HepG2 (cell line): ENCODE results near the gene FIBIN. TPM values are rescaled to one million over a fixed set of nuclear protein-coding genes. Genes with fewer than 3 reads are reported as not detected.

Source experiments
- ATAC-seq: fragments of 200-7000 bp; cut with Tn5 transposase; 3 replicates; pipeline ENCODE4 v1.9.1; 2020; ENCODE audit warnings: mild to moderate bottlenecking, moderate library complexity
- Bru-seq: library from RNA; stranded (reverse); fragments of 400-500 nt; gene quantifications from one replicate; lab custom pipeline; 2021; lab: Mats Ljungman, UMichigan
- BruChase-seq, 2 experiments: library from RNA; stranded (reverse); fragments of 400-500 nt; gene quantifications; one replicate each; lab custom pipeline; 2021; lab: Mats Ljungman, UMichigan
- BruUV-seq: library from RNA; stranded (reverse); fragments of 400-500 nt; replicated peaks from 2 replicates; lab custom pipeline; 2021; lab: Mats Ljungman, UMichigan
- CTCF ChIA-PET: fragments of 300-600 bp; formaldehyde crosslinking; extraction: SDS; loops from one replicate; lab custom pipeline; 2021; ENCODE audit warnings: low total read pairs, inconsistent platforms, low intra/inter-chr PET ratio; lab: Yijun Ruan, JAX
- POLR2A ChIA-PET: fragments of 350-600 bp; sonication (Branson Sonifier 250); formaldehyde crosslinking; loops from one replicate; lab custom pipeline; 2020; ENCODE audit warnings: antibody characterized with exemption, inconsistent platforms; lab: Yijun Ruan, JAX
- DNase-seq: peaks from one replicate; pipeline ENCODE4 v3.0.0-alpha.2; 2015; ENCODE audit warnings: low spot score
- FAIRE-seq: peaks from 3 replicates; lab custom pipeline; 2011; peaks lifted over from hg19 to GRCh38; lab: Jason Lieb, UNC
- H2AFZ ChIP-seq: one replicate; pipeline ENCODE4 v1.6.1; 2011; ENCODE audit warnings: low read length, inconsistent platforms
- H3K27ac ChIP-seq: fragments of 300-600 bp; 3 replicates; pipeline ENCODE4 v1.8.0; 2011; ENCODE audit warnings: mixed run types, mild to moderate bottlenecking, mixed read lengths, low read length, inconsistent platforms; ENCODE audit not compliant: insufficient read depth; ENCODE audit errors: extremely low read length
- H3K27me3 ChIP-seq, 2 experiments: fragments of 200-600 bp in 1 of 2; 2 replicates in 1 of 2; 3 replicates in 1 of 2; pipeline versions ENCODE4 v1.6.0 to v1.8.0; 2011; ENCODE audit warnings: low read length in 2 of 2, mild to moderate bottlenecking in 2 of 2, moderate library complexity in 2 of 2, inconsistent platforms in 1 of 2; ENCODE audit not compliant: insufficient read depth in 2 of 2, control insufficient read depth in 1 of 2
- H3K36me3 ChIP-seq, 2 experiments: fragments of 200-600 bp in 1 of 2; replicated peaks in 1 of 2; 2 replicates in 1 of 2; 3 replicates in 1 of 2; pipeline versions ENCODE4 v1.5.1 to v1.8.0; 2011; ENCODE audit warnings: low read length in 2 of 2, inconsistent platforms in 1 of 2; ENCODE audit not compliant: insufficient read depth in 2 of 2, control insufficient read depth in 1 of 2
- H3K4me1 ChIP-seq: 2 replicates; pipeline ENCODE4 v1.5.1; 2012; ENCODE audit warnings: low read length, inconsistent platforms; ENCODE audit not compliant: insufficient read depth
- H3K4me2 ChIP-seq: 2 replicates; pipeline ENCODE4 v1.6.0; 2011; ENCODE audit warnings: low read depth, low read length, inconsistent platforms
- H3K4me3 ChIP-seq, 3 experiments: fragments of 200-600 bp in 1 of 3; sonication (generic), shearing (Covaris generic) in 1 of 3; replicated peaks in 1 of 3; 2 replicates each; pipeline ENCODE4 v1.5.1; 2011 to 2016; ENCODE audit warnings: low read length in 3 of 3, inconsistent platforms in 2 of 3, low read depth in 2 of 3, mild to moderate bottlenecking in 2 of 3, control low read depth in 1 of 3, mixed read lengths in 1 of 3; ENCODE audit not compliant: insufficient read depth in 1 of 3
- H3K79me2 ChIP-seq: one replicate; pipeline ENCODE4 v1.6.1; 2011; ENCODE audit warnings: low read length, inconsistent platforms; ENCODE audit not compliant: insufficient read depth
- H3K9ac ChIP-seq: 2 replicates; pipeline ENCODE4 v1.6.0; 2011; ENCODE audit warnings: mild to moderate bottlenecking, low read depth, low read length, inconsistent platforms; ENCODE audit not compliant: insufficient read depth
- H3K9me3 ChIP-seq: 2 replicates; pipeline ENCODE4 v1.5.1; 2012; ENCODE audit warnings: mild to moderate bottlenecking, low read length
- H4K20me1 ChIP-seq: 2 replicates; pipeline ENCODE4 v1.6.0; 2011; ENCODE audit warnings: inconsistent platforms, mild to moderate bottlenecking, low read length, moderate library complexity; ENCODE audit not compliant: insufficient read depth
- FOXP1 ChIP-seq, 2 experiments: fragments of 450-650 bp in 1 of 2; IDR thresholded peaks; 2 replicates each; pipeline ENCODE4 v1.6.1; 2017 to 2018; ENCODE audit warnings: antibody characterized with exemption in 1 of 2
- GATAD1 ChIP-seq: IDR thresholded peaks from 2 replicates; pipeline ENCODE4 v1.6.1; 2016; ENCODE audit warnings: missing genetic modification reagents, missing compliant biosample characterization
- HDAC1 ChIP-seq: sonication (generic); formaldehyde crosslinking; IDR thresholded peaks from 2 replicates; pipeline ENCODE4 v1.5.1; 2020; ENCODE audit warnings: mild to moderate bottlenecking, missing genetic modification reagents
- HINFP ChIP-seq: sonication (generic); formaldehyde crosslinking; IDR thresholded peaks from 2 replicates; pipeline ENCODE4 v1.4.0; 2020; ENCODE audit warnings: low read depth, mild to moderate bottlenecking, missing genetic modification reagents
- HNF1B ChIP-seq: sonication (generic); formaldehyde crosslinking; IDR thresholded peaks from 2 replicates; pipeline ENCODE4 v1.5.1; 2020; ENCODE audit warnings: mild to moderate bottlenecking, moderate library complexity, missing genetic modification reagents
- NCOA2 ChIP-seq: sonication (generic); formaldehyde crosslinking; IDR thresholded peaks from 2 replicates; pipeline ENCODE4 v1.8.0; 2022; ENCODE audit warnings: inconsistent platforms
- RARG ChIP-seq: sonication (generic); formaldehyde crosslinking; IDR thresholded peaks from 2 replicates; pipeline ENCODE4 v1.4.0; 2020; ENCODE audit warnings: low read depth, mild to moderate bottlenecking, missing genetic modification reagents
- TSC22D2 ChIP-seq: sonication (generic); formaldehyde crosslinking; IDR thresholded peaks from 2 replicates; pipeline ENCODE4 v1.5.1; 2020; ENCODE audit warnings: missing genetic modification reagents, mild to moderate bottlenecking, borderline replicate concordance
- YEATS2 ChIP-seq: sonication (generic); formaldehyde crosslinking; IDR thresholded peaks from 2 replicates; pipeline ENCODE4 v1.4.0; 2020; ENCODE audit warnings: missing genetic modification reagents, borderline replicate concordance
- ZFYVE20 ChIP-seq: sonication (generic); formaldehyde crosslinking; IDR thresholded peaks from 2 replicates; pipeline ENCODE4 v1.8.0; 2023; ENCODE audit warnings: low read depth, mild to moderate bottlenecking, moderate library complexity, missing genetic modification reagents, borderline replicate concordance
- ZNF121 ChIP-seq: sonication (generic); formaldehyde crosslinking; IDR thresholded peaks from 2 replicates; pipeline ENCODE4 v1.5.0; 2020; ENCODE audit warnings: mild to moderate bottlenecking, missing genetic modification reagents
- ZNF292 ChIP-seq: sonication (generic); formaldehyde crosslinking; IDR thresholded peaks from 2 replicates; pipeline ENCODE4 v1.8.1; 2022; ENCODE audit warnings: mild to moderate bottlenecking, low read depth, missing genetic modification reagents, borderline replicate concordance
- ZNF577 ChIP-seq: sonication (generic); formaldehyde crosslinking; IDR thresholded peaks from 2 replicates; pipeline ENCODE4 v1.4.0; 2020; ENCODE audit warnings: mild to moderate bottlenecking, low read depth, missing genetic modification reagents, borderline replicate concordance
- ZXDC ChIP-seq: sonication (generic); formaldehyde crosslinking; IDR thresholded peaks from 2 replicates; pipeline ENCODE4 v1.5.0; 2020; ENCODE audit warnings: mild to moderate bottlenecking, missing genetic modification reagents
- WGBS: methylation state at CpG from one replicate; pipeline ENCODE4 v1.1.6; 2017; ENCODE audit warnings: low lambda C conversion rate; 5-methylcytosine and 5-hydroxymethylcytosine counted together
- in situ Hi-C: cut with HindIII; loops from 2 replicates; pipeline ENCODE4 v1.10.0; 2017; ENCODE audit warnings: low pct_unique_long_range_greater_than_20kb; ENCODE audit not compliant: extremely low pct_ligation_motif_present
- intact Hi-C: fragments of 100-400 bp; cut with micrococcal nuclease; formaldehyde crosslinking; loops from one replicate; pipeline ENCODE4 v1.10.0; 2022; ENCODE audit not compliant: unreplicated experiment
- long read RNA-seq, 2 experiments: library from RNA in 1 of 2; library from polyadenylated mRNA in 1 of 2; stranded (forward) in 1 of 2; unstranded in 1 of 2; transcript quantifications; one replicate each; pipeline ENCODE4 v2.0.0, GENCODE V29; 2019 to 2022
- polyA minus RNA-seq, 3 experiments: library from RNA; depleted of rRNA, polyadenylated mRNA; stranded (reverse); fragments of >200 nt; gene quantifications; 2 replicates each; pipeline ENCODE4 v1.2.3, GENCODE V29; 2011; ENCODE audit warnings: low replicate concordance in 1 of 3
- polyA plus RNA-seq, 8 experiments: library from polyadenylated mRNA; depleted of rRNA in 3 of 8; stranded (reverse) in 7 of 8; unstranded in 1 of 8; fragments of >200 nt; fragmentation: Illumina TruSeq in 4 of 8; extraction: Trizol in 4 of 8; gene quantifications; 2 replicates each; pipeline versions ENCODE4 v1.2.1 to v1.2.3, GENCODE V29; 2011 to 2016; ENCODE audit warnings: low read depth in 4 of 8, missing spikeins in 1 of 8, mixed read lengths in 1 of 8; ENCODE audit not compliant: insufficient read depth in 1 of 8
- total RNA-seq, 5 experiments: library from RNA; depleted of rRNA; stranded (reverse); fragments of >200 nt; fragmentation: Illumina TruSeq; extraction: Trizol; gene quantifications; 2 replicates each; pipeline ENCODE4 v1.2.3, GENCODE V29; 2016; ENCODE audit warnings: low read depth in 1 of 5

FIBIN gene
- total RNA-seq (2016; rRNA removed; fragmentation: Illumina TruSeq; extraction: Trizol) (not detected in 2 replicates), polyA plus RNA-seq (2011; rRNA removed) (not detected in 2 replicates), polyA minus RNA-seq (2011; rRNA and poly(A)+ RNA removed; ENCODE audit: low replicate concordance) (not detected in 2 replicates), Bru-seq, nascent RNA (not detected), BruChase-seq, experiment 1, labeled RNA remaining after a 6-hour chase (not detected), BruChase-seq, experiment 2, labeled RNA remaining after a 2-hour chase (not detected)
- not detected in 2 replicates for total RNA-seq (2016; cell fraction: cytosol; rRNA removed; fragmentation: Illumina TruSeq; extraction: Trizol; ENCODE audit: low read depth)
- total RNA-seq (2016; cell fraction: insoluble cytoplasmic fraction; rRNA removed; fragmentation: Illumina TruSeq; extraction: Trizol), result not detected in 2 replicates
- not detected in 2 replicates for total RNA-seq (2016; cell fraction: membrane; rRNA removed; fragmentation: Illumina TruSeq; extraction: Trizol)
- total RNA-seq (2016; cell fraction: nucleus; rRNA removed; fragmentation: Illumina TruSeq; extraction: Trizol), result not detected in 2 replicates
- polyA plus RNA-seq (2011; cell fraction: cytosol; rRNA removed), result not detected in 2 replicates
- not detected in 2 replicates for polyA plus RNA-seq (2011; cell fraction: nucleus; rRNA removed)
- polyA plus RNA-seq (2012), result not detected in 2 replicates
- polyA plus RNA-seq (2016; cell fraction: cytosol; fragmentation: Illumina TruSeq; extraction: Trizol; ENCODE audit: low read depth), result not detected in 2 replicates
- polyA plus RNA-seq (2016; cell fraction: insoluble cytoplasmic fraction; fragmentation: Illumina TruSeq; extraction: Trizol; ENCODE audit: low read depth), result not detected in 2 replicates
- polyA plus RNA-seq (2016; cell fraction: membrane; fragmentation: Illumina TruSeq; extraction: Trizol; ENCODE audit: low read depth), result not detected in 2 replicates
- not detected in 2 replicates for polyA plus RNA-seq (2016; cell fraction: nucleus; fragmentation: Illumina TruSeq; extraction: Trizol; ENCODE audit: insufficient read depth, low read depth)
- polyA minus RNA-seq (2011; cell fraction: cytosol; rRNA and poly(A)+ RNA removed), result not detected in 2 replicates
- not detected in 2 replicates for polyA minus RNA-seq (2011; cell fraction: nucleus; rRNA and poly(A)+ RNA removed)
- long read RNA-seq, experiment 1, result 0 reads
- long read RNA-seq, experiment 2, result 0 reads

- Histone ChIP-seq H3K4me2 (no peak within 1 kb of the TSS), H2AFZ (no peak within 1 kb of the TSS), H3K4me1 (no peaks in the 10 kb centered on the region), H3K9me3 (no peaks in the 10 kb centered on the region), H4K20me1 (no peaks in the 10 kb centered on the region), H3K27ac (no peak within 1 kb of the TSS), H3K4me3 (no peak within 1 kb of the TSS), H3K27me3 (peaks cover 0 to 11% of the 10 kb centered on the region in 2 experiments; a peak in 2 of 5 replicates), H3K9ac (no peak within 1 kb of the TSS), H3K79me2 (no peaks in the 10 kb centered on the region), H3K36me3 (no peaks in the 10 kb centered on the region)
- POLR2A ChIA-PET, result no interaction called here
- in situ Hi-C loops, result no loop called here
- intact Hi-C loops, result no loop called here
- WGBS, result under 1% methylated on average over 4 of the region's 22 CpGs
- BruUV-seq, result no TSS peak
- DNase-seq, result no peak
- no peak for FAIRE-seq
- ATAC-seq, result no peak
- CTCF ChIA-PET, result no interaction called here
- TF ChIP-seq ZNF577 (CRISPR knock-in tag) (no peak), ZNF121 (CRISPR knock-in tag) (no peak), ZXDC (CRISPR knock-in tag) (no peak), HNF1B (no peak), ZNF292 (CRISPR knock-in tag) (no peak), NCOA2 (no peak), YEATS2 (CRISPR knock-in tag) (no peak), GATAD1 (CRISPR knock-in tag) (no peak), TSC22D2 (no peak), HINFP (CRISPR knock-in tag) (no peak), ZFYVE20 (no peak), HDAC1 (CRISPR knock-in tag) (no peak), FOXP1 (IDR thresholded peaks at IDR 0.05) (no peak), FOXP1 (CRISPR knock-in tag; IDR thresholded peaks at IDR 0.05) (no peak), RARG (CRISPR knock-in tag) (no peak)
Measured at GRCh38 chr11:26993965-26994457, at the start of gene FIBIN. TSS of gene FIBIN (plus strand) at chr11:26994112. CDS start at chr11:26994527, 415 bp downstream.
